Measurements from ENCODE around the gene MAPKBP1. TPM values are rescaled to one million over a fixed set of nuclear protein-coding genes. Genes with fewer than 3 reads are reported as not detected.
A peak's percentile ranks its signal among the peaks of the same experiment; 100 is the strongest.

MAPKBP1 gene
- total and polyA plus RNA-seq, 2 of the 13 experiments (the other 11 are each of a cell fraction or from before 2014, with no cell fraction given) = 3.0 to 7.3 TPM

DNA sequence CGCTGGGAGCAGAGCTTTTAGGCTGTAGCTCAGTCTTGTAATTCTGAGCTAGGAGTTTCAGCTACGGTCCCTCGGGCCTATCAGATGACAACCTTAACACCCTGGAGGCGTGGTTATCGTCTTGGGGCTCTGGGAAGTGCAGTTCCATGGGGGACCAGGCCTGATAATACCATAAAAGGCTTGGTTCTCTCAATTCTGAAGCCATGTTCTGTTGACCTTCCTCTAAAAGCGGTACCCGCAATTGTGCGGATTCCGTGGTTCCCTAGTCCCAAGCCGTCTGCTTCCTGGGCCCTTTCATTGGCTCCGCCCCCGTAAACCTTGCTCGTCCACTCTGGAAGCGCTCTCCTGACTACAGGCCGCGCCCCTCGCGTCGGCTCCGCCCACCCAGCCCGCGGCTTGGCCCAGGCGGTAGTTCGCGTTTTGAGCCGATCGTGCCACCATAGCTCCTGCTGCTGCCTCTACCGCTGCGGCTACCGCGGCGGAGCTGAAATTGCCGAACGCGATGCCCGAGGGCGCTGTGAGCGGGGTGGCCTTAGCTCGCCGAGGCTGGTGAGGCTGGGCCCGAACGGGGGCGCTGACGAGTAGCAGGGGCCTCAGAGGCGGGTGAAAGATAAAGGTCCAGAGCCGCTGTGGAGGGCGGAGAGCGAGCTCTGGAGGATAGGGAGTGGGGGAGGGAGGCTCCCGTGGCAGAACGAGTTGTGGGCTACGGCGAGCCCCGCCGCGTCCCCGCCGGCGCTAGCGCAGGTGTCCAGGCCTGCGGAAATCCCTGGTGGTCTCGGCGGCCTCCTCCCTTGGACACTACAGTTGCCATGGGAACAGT lies at the start of gene MAPKBP1 (continued):
- TF ChIP-seq, protein P1, sequence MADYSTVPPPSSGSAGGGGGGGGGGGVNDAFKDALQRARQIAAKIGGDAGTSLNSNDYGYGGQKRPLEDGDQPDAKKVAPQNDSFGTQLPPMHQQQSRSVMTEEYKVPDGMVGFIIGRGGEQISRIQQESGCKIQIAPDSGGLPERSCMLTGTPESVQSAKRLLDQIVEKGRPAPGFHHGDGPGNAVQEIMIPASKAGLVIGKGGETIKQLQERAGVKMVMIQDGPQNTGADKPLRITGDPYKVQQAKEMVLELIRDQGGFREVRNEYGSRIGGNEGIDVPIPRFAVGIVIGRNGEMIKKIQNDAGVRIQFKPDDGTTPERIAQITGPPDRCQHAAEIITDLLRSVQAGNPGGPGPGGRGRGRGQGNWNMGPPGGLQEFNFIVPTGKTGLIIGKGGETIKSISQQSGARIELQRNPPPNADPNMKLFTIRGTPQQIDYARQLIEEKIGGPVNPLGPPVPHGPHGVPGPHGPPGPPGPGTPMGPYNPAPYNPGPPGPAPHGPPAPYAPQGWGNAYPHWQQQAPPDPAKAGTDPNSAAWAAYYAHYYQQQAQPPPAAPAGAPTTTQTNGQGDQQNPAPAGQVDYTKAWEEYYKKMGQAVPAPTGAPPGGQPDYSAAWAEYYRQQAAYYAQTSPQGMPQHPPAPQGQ (CRISPR knock-in tag; IDR thresholded peaks at IDR 0.05; ENCODE audit: borderline replicate concordance) = no peak
- TF ChIP-seq ZNF558 (CRISPR knock-in tag; IDR thresholded peaks at IDR 0.05; ENCODE audit: borderline replicate concordance) (peak; percentile 61; the same call in 1 of the 2 replicates), FOSL1 (CRISPR knock-in tag; IDR thresholded peaks at IDR 0.05; ENCODE audit: borderline replicate concordance) (no peak), XBP1 (CRISPR knock-in tag; IDR thresholded peaks at IDR 0.05) (peak; percentile 16; the same call in 1 of the 2 replicates), CBX1 (IDR thresholded peaks at IDR 0.05; ENCODE audit: low read depth) (peak; percentile 98), PTBP1 (IDR thresholded peaks at IDR 0.05; ENCODE audit: low read depth, low read length, poor library complexity, severe bottlenecking) (no peak), ZNF296 (CRISPR knock-in tag; conservative IDR thresholded peaks at IDR 0.05) (no peak), ZNF143 (CRISPR knock-in tag; IDR thresholded peaks at IDR 0.05) (peak; percentile 11; the same call in 1 of the 2 replicates), ZNF607 (CRISPR knock-in tag; IDR thresholded peaks at IDR 0.05; ENCODE audit: borderline replicate concordance) (peak; percentile 94; the same call in 1 of the 2 replicates), RFX3 (CRISPR knock-in tag; IDR thresholded peaks at IDR 0.05) (peak; percentile 75), RFXANK (CRISPR knock-in tag; IDR thresholded peaks at IDR 0.05) (no peak)
- TF ChIP-seq, protein P2, sequence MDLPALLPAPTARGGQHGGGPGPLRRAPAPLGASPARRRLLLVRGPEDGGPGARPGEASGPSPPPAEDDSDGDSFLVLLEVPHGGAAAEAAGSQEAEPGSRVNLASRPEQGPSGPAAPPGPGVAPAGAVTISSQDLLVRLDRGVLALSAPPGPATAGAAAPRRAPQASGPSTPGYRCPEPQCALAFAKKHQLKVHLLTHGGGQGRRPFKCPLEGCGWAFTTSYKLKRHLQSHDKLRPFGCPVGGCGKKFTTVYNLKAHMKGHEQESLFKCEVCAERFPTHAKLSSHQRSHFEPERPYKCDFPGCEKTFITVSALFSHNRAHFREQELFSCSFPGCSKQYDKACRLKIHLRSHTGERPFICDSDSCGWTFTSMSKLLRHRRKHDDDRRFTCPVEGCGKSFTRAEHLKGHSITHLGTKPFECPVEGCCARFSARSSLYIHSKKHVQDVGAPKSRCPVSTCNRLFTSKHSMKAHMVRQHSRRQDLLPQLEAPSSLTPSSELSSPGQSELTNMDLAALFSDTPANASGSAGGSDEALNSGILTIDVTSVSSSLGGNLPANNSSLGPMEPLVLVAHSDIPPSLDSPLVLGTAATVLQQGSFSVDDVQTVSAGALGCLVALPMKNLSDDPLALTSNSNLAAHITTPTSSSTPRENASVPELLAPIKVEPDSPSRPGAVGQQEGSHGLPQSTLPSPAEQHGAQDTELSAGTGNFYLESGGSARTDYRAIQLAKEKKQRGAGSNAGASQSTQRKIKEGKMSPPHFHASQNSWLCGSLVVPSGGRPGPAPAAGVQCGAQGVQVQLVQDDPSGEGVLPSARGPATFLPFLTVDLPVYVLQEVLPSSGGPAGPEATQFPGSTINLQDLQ (CRISPR knock-in tag; IDR thresholded peaks at IDR 0.05) = peak; percentile 75; the same call in 1 of the 2 replicates
- TF ChIP-seq, protein P3, sequence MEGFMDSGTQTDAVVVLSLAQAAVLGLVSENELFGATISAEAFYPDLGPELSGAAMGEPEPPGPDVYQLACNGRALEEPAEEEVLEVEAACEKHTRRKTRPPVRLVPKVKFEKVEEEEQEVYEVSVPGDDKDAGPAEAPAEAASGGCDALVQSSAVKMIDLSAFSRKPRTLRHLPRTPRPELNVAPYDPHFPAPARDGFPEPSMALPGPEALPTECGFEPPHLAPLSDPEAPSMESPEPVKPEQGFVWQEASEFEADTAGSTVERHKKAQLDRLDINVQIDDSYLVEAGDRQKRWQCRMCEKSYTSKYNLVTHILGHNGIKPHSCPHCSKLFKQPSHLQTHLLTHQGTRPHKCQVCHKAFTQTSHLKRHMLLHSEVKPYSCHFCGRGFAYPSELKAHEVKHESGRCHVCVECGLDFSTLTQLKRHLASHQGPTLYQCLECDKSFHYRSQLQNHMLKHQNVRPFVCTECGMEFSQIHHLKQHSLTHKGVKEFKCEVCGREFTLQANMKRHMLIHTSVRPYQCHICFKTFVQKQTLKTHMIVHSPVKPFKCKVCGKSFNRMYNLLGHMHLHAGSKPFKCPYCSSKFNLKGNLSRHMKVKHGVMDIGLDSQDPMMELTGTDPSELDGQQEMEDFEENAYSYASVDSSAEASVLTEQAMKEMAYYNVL (CRISPR knock-in tag; IDR thresholded peaks at IDR 0.05; ENCODE audit: borderline replicate concordance) = peak; percentile 61; the same call in 1 of the 2 replicates
- TF ChIP-seq, protein P4, sequence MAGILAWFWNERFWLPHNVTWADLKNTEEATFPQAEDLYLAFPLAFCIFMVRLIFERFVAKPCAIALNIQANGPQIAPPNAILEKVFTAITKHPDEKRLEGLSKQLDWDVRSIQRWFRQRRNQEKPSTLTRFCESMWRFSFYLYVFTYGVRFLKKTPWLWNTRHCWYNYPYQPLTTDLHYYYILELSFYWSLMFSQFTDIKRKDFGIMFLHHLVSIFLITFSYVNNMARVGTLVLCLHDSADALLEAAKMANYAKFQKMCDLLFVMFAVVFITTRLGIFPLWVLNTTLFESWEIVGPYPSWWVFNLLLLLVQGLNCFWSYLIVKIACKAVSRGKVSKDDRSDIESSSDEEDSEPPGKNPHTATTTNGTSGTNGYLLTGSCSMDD (CRISPR knock-in tag; IDR thresholded peaks at IDR 0.05) = no peak
- TF ChIP-seq, protein P5, sequence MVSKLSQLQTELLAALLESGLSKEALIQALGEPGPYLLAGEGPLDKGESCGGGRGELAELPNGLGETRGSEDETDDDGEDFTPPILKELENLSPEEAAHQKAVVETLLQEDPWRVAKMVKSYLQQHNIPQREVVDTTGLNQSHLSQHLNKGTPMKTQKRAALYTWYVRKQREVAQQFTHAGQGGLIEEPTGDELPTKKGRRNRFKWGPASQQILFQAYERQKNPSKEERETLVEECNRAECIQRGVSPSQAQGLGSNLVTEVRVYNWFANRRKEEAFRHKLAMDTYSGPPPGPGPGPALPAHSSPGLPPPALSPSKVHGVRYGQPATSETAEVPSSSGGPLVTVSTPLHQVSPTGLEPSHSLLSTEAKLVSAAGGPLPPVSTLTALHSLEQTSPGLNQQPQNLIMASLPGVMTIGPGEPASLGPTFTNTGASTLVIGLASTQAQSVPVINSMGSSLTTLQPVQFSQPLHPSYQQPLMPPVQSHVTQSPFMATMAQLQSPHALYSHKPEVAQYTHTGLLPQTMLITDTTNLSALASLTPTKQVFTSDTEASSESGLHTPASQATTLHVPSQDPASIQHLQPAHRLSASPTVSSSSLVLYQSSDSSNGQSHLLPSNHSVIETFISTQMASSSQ (IDR thresholded peaks at IDR 0.05; ENCODE audit: low read depth) = no peak
- TF ChIP-seq, protein P5 (CRISPR knock-in tag; IDR thresholded peaks at IDR 0.05; ENCODE audit: borderline replicate concordance) = peak; percentile 72; the same call in 1 of the 2 replicates
